D341Med (cell line): ENCODE data around the gene HORMAD2.
"Not testable (repeated sequence)": the region's sequence is repeated elsewhere in the genome, so short reads cannot be mapped to it uniquely, and the experiment has no call there.

Source experiments
- DNase-seq: peaks from one replicate; pipeline ENCODE4 v3.0.0; 2012; ENCODE audit warnings: low spot score

HORMAD2 gene

GRCh38 chr22:30056015-30056414, 24.2 kb upstream of the HORMAD2 start:
- DNase-seq: no peak

GRCh38 chr22:30057375-30057774, 22.9 kb upstream of the HORMAD2 start:
- DNase-seq: no peak

- not testable (repeated sequence) for DNase-seq
These were observed 20.8 kb upstream of the HORMAD2 start for GRCh38 chr22:30059346-30060020.

DNA sequence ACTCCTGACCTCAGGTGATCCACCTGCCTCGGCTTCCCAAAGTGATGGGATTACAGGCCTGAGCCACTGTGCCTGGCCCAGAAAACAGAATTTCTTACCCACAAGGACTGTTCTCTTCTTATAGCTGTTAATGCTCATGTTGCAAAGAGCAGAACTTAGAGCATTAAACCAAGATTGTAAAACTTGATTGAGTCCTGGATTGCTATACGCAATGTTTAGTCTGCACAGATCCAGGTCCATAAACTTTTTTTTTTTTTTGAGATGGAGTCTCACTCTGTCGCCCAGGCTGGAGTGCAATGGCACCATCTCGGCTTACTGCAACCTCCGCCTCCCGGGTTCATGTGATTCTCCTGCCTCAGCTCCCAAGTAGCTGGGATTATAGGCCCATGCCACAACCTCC, 19.2 kb upstream of the HORMAD2 start:
- not testable (repeated sequence) for DNase-seq

DNA sequence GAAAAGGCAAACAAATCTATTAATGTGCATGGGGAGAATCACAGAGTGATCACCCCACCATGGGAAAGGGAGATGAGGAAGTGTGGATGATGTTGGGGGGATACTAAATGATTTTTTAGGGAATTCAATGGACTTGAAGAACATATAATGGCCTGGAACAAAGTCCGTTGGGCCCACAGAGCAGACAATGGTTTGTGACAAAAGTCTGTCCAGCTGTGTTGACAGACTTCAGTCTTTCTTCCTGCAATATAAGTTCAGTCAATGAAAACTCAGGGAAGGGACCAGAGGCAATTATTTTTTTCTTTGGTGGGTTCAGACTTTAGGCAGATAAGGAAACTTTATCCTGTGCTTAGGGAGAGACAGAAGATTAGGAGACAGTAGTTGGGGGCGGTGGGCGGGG, 18.0 kb upstream of the HORMAD2 start:
- DNase-seq: no peak

- no peak for DNase-seq
These were observed 17.3 kb upstream of the HORMAD2 start for GRCh38 chr22:30062950-30063349.

- no peak for DNase-seq
These were observed 16.1 kb upstream of the HORMAD2 start for GRCh38 chr22:30064172-30064571.

DNA sequence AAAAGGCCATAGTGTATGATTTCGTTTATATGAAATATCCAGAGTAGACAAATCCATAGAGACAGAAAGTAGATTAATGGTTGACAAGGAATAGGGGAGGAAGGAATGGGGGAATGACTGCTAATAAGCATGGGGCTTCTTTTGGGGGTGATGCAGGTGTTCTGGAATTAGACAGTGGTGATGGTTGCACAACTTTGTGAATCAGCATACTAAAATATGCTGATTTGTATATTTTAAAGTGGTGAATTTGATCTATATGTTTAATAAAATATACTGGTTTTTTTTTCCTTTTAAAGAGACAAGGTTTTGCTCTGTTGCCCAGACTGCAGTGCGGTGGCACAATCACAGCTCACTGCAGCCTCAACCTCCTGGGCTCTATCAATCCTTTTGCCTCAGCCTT, 6.5 kb upstream of the HORMAD2 start:
- no peak for DNase-seq

DNA sequence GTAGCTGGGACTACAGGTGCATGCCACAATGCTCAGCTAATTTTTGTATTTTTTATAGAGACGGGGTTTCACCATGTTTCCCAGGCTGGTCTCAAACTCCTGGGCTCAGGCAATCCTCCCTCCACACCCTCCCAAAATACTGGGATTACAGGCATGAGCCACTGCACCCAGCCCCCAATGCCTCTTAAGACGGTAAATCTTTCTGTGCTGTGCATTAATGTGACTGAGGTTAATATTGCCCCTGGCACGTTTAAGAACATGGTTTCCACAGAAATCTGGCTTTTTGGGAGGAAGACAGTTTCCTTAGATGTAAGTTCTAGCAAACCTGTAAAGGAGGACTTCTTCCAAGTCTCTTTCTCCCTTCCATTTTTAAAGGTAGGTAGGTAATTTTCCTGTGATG, 6.1 kb upstream of the HORMAD2 start:
- DNase-seq: no peak

GRCh38 chr22:30074994-30075393, 5.3 kb upstream of the HORMAD2 start:
- DNase-seq: no peak

DNA sequence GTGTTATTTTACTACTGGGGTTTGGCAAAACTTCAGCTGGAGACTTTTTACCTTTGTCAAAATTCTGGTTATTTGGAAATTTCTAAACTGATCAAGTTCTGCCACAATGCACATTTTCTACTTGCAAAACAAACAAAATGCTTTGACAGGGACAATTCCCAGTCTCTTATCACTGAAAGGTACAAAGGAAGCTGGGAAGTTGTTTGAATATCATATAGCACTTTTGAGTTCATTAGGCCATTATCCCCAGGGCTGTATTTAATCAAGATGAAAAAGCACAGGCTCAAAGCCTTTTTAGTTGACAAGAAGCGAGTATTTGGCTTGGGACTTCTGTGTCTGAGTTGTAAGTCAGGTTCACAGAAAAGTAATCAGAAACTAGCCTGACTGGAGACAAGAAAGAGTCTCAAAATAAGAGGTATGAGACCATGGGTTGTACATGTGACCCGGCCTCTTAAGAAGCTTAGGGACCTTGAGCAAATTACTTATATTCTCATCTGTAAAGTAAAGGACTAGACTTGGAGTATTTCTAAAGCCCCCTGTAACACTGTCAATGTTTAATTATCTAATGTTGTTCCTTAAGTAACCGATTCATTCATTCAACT, 2.9 kb upstream of the HORMAD2 start:
- no peak for DNase-seq

- no peak for DNase-seq
These were observed 1.6 kb upstream of the HORMAD2 start for GRCh38 chr22:30078320-30079311.

DNA sequence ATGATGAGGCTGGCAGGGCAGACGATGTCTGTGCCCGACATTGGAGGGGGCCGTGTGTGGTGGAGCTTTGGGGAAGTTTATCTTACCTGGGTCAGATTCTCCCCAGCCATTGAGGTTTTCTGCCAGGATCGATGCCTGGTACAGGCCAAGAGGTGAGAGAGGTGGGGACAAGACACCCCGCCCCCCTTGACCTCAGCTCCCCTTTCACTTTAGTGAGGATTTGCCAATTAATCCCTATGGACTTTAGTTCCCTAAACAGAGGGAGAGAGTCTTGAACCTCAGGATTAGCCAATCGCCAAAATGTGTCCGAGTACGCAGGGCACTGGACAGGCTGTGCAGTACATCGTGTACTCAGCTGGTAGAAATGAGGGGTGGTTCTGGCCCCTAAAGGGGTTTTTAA, 541 bp downstream of the HORMAD2 start:
- no peak for DNase-seq

GRCh38 chr22:30086496-30086895, 6.2 kb downstream of the HORMAD2 start:
- DNase-seq: no peak

DNA sequence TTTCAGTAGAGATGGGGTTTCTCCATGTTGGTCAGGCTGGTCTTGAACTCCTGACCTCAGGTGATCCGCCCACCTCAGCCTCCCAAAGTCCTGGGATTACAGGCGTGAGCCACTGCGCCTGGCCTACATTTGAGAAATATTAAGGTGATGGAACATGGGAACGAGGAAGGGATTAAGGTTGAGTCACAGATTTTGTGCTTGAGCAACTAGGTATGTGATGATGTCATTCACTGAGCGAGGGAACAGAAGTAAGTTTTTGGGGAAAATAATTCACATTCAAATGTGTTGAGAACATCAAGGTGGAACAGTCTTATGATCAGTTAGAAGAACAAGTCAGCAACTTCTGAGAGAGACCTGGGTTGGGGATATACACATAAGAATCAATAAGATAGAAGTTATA, 6.8 kb downstream of the HORMAD2 start:
- not testable (repeated sequence) for DNase-seq

- DNase-seq: no peak
These were observed 7.3 kb downstream of the HORMAD2 start for GRCh38 chr22:30087611-30088010.

DNA sequence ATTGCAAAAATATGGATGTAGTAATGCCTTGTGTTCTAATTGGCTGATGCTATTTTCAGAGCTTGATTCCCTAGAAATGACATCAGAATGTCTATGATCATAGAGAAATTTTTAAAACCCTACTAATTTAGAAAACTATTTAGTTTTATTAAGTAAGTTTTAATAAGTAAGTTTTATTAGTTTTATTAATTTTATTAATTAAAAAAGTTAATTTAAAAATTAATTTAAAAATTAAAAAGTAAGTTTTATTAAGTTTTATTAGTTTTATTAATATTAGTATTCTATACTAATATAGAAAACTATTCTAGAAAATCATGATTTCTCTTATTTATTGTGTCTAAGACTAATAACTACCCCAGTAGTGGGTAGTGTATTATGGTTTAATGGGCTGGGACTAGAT, 8.2 kb downstream of the HORMAD2 start:
- no peak for DNase-seq

DNA sequence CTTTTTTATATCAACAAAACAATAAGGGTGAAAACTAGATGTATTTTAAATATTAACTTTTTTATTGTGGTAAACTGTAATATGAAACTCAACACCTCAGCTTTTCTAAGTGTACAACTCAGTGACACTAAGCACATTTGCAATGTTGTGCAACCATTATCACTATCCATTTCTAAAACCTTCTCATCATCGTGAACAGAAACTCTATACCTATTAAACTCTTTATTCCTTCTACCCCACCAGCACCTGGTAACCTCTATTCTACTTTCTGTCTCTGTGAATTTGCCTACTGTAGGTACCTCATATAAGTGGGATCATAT, 9.4 kb downstream of the HORMAD2 start:
- no peak for DNase-seq

DNA sequence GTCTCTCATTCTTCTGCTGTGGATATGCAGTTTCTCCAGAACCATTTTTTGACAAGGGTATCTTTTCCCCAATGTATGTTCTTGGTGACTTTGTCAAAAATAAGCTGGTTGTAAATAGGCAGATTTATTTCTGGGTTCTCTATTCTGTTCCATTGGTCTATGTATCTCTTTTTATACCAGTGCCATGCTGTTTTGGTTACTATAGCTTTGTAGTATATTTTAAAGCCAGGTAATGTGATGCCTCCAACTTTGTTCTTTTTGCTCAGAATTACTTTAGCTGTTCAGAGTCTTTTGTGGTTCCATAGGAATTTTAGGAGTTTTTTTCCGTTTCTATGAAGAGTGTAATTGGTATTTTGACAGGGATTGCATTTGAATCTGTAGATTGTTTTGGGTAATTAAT, 12.4 kb downstream of the HORMAD2 start:
- DNase-seq: no peak

GRCh38 chr22:30094804-30095203, 14.5 kb downstream of the HORMAD2 start:
- DNase-seq: no peak

- no peak for DNase-seq
These were observed 17.6 kb downstream of the HORMAD2 start for GRCh38 chr22:30097861-30098260.

DNA sequence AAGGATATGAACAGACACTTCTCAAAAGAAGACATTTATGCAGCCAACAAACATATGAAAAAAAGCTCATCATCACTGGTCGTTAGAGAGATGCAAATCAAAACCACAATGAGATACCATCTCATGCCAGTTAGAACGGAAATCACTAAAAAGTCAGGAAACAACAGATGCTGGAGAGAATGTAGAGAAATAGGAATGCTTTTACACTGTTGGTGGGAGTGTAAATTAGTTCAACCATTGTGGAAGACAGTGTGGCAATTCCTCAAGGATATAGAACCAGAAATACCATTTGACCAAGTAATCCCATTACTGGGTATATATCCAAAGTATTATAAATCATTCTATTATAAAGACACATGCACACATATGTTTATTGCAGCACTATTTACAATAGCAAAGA, 20.5 kb downstream of the HORMAD2 start:
- not testable (repeated sequence) for DNase-seq

DNA sequence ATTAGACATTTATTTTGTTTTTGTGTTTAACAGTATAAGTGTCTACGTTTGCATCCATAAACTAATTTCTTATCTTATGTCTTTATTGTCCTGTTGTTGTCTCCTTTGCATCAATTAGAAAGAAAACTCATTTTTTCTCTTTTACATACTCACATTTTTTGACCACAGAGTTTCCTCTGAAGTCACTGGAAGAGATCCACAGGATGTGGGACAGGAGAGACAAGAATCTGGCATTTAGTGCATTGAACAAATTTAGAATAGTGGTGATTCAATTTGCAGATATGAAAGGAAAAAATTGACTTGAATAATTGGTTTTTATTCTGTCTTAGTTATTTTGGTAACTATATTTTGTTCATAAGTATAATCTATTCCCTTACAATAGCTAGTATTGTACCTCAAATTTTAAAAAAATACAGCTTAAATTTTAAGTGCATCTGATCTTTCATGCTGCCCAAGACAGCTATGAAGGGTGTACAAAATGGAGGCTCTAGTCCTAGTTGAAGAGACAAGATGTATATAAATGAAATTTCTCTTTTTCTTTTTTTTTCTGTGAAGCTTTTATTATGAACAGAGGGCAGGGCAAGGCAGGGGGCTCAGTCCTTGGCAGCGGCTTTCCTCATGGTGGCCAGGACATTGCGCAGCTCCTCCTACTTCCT, 24.4 kb downstream of the HORMAD2 start:
- no peak for DNase-seq
